Stomach (tissue), 9 donors: ENCODE data around the gene CRACR2A. TPM values are rescaled to one million over a fixed set of nuclear protein-coding genes. Genes with fewer than 3 reads are reported as not detected.

Experiments
- DNase-seq, 2 donors: peaks; one replicate each; pipeline versions ENCODE4 v3.0.0 to v3.0.0-alpha.2; 2013 to 2019
- H3K27ac ChIP-seq, 5 donors: fragments of 200-600 bp in 4 of 5; sonication (generic) in 4 of 5; one replicate each; pipeline ENCODE4 v1.5.1; 2013 to 2019; ENCODE audit warnings: mild to moderate bottlenecking in 1 of 5, moderate library complexity in 1 of 5
- H3K27me3 ChIP-seq, 3 donors: fragments of 200-600 bp; sonication (generic); one replicate each; pipeline ENCODE4 v1.5.1; 2017 to 2019; ENCODE audit warnings: mixed run types in 1 of 3
- H3K36me3 ChIP-seq, 4 donors: fragments of 200-600 bp; sonication (generic); 1 replicate in 3 of 4; 2 replicates in 1 of 4; pipeline ENCODE4 v1.5.1; 2016 to 2019
- H3K4me1 ChIP-seq, 4 donors: fragments of 200-600 bp; sonication (generic); one replicate each; pipeline ENCODE4 v1.5.1; 2016 to 2019
- H3K4me3 ChIP-seq, 4 donors: fragments of 200-600 bp; sonication (generic) in 3 of 4; one replicate each; pipeline ENCODE4 v1.5.1; 2016 to 2019; ENCODE audit warnings: mild to moderate bottlenecking in 1 of 4
- H3K9me3 ChIP-seq, 4 donors: fragments of 200-600 bp; sonication (generic); one replicate each; pipeline ENCODE4 v1.5.1; 2016 to 2019
- EP300 ChIP-seq: sonication (generic); formaldehyde crosslinking; IDR thresholded peaks from one replicate; pipeline ENCODE4 v1.6.1; 2017; ENCODE audit warnings: antibody characterized with exemption
- POLR2A ChIP-seq, 4 donors: fragments of 450-650 bp; IDR thresholded peaks; one replicate each; pipeline ENCODE4 v1.6.1; 2016; ENCODE audit warnings: antibody characterized with exemption in 4 of 4, control low read depth in 2 of 4, mild to moderate bottlenecking in 1 of 4, moderate library complexity in 1 of 4
- POLR2AphosphoS5 ChIP-seq, 3 donors: sonication (generic); formaldehyde crosslinking; IDR thresholded peaks; one replicate each; pipeline ENCODE4 v1.6.1; 2016; ENCODE audit warnings: antibody characterized with exemption in 3 of 3
- WGBS, 5 donors: extraction: QIAGEN DNeasy Blood & Tissue Kit in 3 of 5; methylation state at CpG; one replicate each; pipeline versions ENCODE4 v1.1.5 to v1.1.7; 2013 to 2018; 5-methylcytosine and 5-hydroxymethylcytosine counted together
- intact Hi-C: fragments of 100-400 bp; cut with DNase I; formaldehyde crosslinking; loops from one replicate; pipeline ENCODE4 v1.15.1; 2023; ENCODE audit warnings: low total_unique reads
- polyA plus RNA-seq, 3 donors: library from polyadenylated mRNA; stranded (reverse); fragments of 200-250 nt; gene quantifications; one replicate each; pipeline ENCODE4 v1.2.3, GENCODE V29; 2013
- total RNA-seq, 5 donors: library from RNA; depleted of rRNA; stranded (reverse); fragments of >200 nt; gene quantifications; one replicate each; pipeline versions ENCODE4 v1.1.0 to v1.2.3, GENCODE V29; 2014 to 2016
- TF ChIP-seq, protein P1 (sequence below), 7 experiments: fragments of 450-650 bp in 4 of 7; fragments of 200-600 bp in 3 of 7; sonication (generic) in 3 of 7; IDR thresholded peaks; one replicate each; pipeline ENCODE4 v1.5.1; 2016 to 2019; ENCODE audit warnings: antibody characterized with exemption in 7 of 7, control low read depth in 2 of 7, mild to moderate bottlenecking in 1 of 7
- donor health status: healthy with polysubstance abuse.
- donor health status: Bipolar disorder and iron deficiency.
- donor health status: healthy.

CRACR2A gene
- total and polyA plus RNA-seq, 8 donors, result 0.15 to 66.6 (median 3.1) TPM

DNA sequence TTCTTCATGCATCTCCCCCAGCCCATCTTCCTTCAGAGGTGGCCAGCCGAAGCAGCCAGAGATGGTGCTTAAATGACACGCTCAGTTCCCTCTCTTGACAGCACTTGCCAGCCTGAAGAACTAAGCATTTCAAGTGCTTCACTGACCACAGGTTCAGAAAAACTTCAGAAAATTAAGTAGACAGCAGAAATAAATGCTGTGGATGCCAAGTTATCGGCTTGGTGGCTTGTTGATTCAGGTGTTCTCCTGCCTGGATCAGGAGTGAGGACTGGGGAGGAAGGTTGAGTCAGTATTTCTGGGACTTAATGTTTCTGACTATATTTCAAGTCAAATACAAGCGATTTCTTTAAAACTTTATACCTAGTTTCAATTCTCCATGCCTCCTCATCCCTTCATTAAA is 58.2 kb downstream of the CRACR2A start:
- Histone ChIP-seq H3K9me3 (peaks cover 0 to 6% (median 0%) of the 10 kb centered on the region in 4 donors), H3K27me3 (no peaks in the 10 kb centered on the region), H3K4me3 (no peak overlapping the region), H3K36me3 (peaks cover 0 to 14% (median 7%) of the 10 kb centered on the region in 4 donors), H3K4me1 (no peaks in the 10 kb centered on the region), H3K27ac (no peak overlapping the region)
- intact Hi-C loops, result no loop called here
- no peak for DNase-seq
- 87 to 94% (median 90%) methylated on average over 4 of the region's 4 CpGs for WGBS, 5 donors
- TF ChIP-seq EP300 (no peak), POLR2A (IDR thresholded peaks at IDR 0.05) (no peak), POLR2AphosphoS5 (IDR thresholded peaks at IDR 0.05) (no peak)
- TF ChIP-seq, protein P1, sequence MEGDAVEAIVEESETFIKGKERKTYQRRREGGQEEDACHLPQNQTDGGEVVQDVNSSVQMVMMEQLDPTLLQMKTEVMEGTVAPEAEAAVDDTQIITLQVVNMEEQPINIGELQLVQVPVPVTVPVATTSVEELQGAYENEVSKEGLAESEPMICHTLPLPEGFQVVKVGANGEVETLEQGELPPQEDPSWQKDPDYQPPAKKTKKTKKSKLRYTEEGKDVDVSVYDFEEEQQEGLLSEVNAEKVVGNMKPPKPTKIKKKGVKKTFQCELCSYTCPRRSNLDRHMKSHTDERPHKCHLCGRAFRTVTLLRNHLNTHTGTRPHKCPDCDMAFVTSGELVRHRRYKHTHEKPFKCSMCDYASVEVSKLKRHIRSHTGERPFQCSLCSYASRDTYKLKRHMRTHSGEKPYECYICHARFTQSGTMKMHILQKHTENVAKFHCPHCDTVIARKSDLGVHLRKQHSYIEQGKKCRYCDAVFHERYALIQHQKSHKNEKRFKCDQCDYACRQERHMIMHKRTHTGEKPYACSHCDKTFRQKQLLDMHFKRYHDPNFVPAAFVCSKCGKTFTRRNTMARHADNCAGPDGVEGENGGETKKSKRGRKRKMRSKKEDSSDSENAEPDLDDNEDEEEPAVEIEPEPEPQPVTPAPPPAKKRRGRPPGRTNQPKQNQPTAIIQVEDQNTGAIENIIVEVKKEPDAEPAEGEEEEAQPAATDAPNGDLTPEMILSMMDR (IDR thresholded peaks at IDR 0.05), result no peak

DNA sequence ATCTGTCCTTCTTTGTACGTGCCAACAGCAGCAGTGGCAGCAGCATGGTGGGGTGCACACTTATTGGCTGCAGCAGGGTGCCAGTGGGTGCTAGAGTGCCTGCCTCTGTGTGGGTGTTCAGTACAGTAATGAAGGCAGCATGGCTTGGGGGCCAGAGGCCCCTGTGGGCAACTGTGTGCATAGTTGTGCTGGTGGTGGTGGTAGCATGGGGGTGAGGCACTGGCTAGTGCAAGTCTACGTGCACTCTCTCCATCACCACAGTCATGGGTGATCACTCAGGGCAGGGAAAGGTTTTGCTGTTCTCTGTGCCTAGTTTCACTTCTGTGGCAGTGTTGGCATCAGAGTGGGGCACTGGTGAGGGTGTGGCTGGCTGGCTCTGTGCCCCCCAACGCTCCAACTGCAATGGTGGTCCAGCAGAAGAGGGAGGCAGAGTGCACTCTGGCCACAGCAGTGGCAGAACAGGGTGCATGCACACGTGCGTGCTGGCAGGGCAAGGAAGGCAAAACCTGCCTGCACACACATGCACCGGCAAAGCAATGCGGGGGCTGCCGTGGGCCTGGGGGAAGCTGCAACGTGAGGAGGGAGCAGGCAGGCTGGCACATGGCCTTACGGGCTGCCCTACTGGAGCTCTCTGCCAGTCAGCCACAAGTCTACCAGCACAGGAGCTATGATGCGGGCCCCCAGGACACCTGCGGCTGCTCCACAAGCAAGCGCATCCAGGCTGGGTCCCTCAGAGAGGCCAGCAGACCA is 60.1 kb downstream of the CRACR2A start:
- H3K36me3 ChIP-seq, result peaks cover 0 to 14% (median 7%) of the 10 kb centered on the region in 4 donors
- H3K4me3 ChIP-seq, result no peak overlapping the region
- 86 to 93% (median 91%) methylated on average over 10 to 13 of the region's 13 CpGs for WGBS, 5 donors
- H3K9me3 ChIP-seq, result peaks cover 0 to 6% (median 0%) of the 10 kb centered on the region in 4 donors
- H3K27me3 ChIP-seq, result no peaks in the 10 kb centered on the region
- TF ChIP-seq POLR2AphosphoS5 (IDR thresholded peaks at IDR 0.05) (no peak), POLR2A (IDR thresholded peaks at IDR 0.05) (no peak), EP300 (no peak)
- TF ChIP-seq, protein P1 (IDR thresholded peaks at IDR 0.05), result no peak
- intact Hi-C loops, result no loop called here
- no peak for DNase-seq
- no peaks in the 10 kb centered on the region for H3K4me1 ChIP-seq
- H3K27ac ChIP-seq, result no peak overlapping the region

DNA sequence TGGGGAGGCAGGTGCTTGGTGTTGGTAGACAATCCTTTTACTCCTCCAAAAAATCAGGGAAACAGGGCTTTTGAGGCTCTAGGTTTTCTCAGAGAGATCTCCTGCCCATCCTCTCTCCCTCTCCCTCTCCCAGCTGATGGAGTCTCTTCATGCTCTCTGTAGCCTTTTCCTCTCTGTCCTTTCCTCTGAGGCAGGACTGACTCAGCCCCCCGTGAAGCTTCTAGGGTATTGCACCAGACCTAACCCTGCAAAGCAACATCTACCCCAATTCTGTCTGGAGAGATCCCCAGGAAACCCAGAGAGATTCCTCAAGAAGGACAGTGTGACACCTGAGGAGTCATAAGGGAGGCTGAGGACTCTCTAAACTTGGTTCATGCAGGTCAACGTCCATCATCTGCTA is 66.4 kb downstream of the CRACR2A start:
- no peak overlapping the region for H3K4me3 ChIP-seq
- no peaks in the 10 kb centered on the region for H3K27me3 ChIP-seq
- no peak overlapping the region for H3K27ac ChIP-seq
- H3K36me3 ChIP-seq, result no peaks in the 10 kb centered on the region
- TF ChIP-seq POLR2AphosphoS5 (IDR thresholded peaks at IDR 0.05) (no peak), POLR2A (IDR thresholded peaks at IDR 0.05) (no peak), EP300 (no peak)
- TF ChIP-seq, protein P1 (IDR thresholded peaks at IDR 0.05), result no peak
- intact Hi-C loops, result no loop called here
- peaks cover 0 to 6% (median 0%) of the 10 kb centered on the region in 4 donors for H3K9me3 ChIP-seq
- 63 to 95% (median 82%) methylated on average over 2 of the region's 2 CpGs for WGBS, 5 donors
- DNase-seq, result no peak
- peaks cover 0 to under 1% (median under 1%) of the 10 kb centered on the region in 4 donors for H3K4me1 ChIP-seq

DNA sequence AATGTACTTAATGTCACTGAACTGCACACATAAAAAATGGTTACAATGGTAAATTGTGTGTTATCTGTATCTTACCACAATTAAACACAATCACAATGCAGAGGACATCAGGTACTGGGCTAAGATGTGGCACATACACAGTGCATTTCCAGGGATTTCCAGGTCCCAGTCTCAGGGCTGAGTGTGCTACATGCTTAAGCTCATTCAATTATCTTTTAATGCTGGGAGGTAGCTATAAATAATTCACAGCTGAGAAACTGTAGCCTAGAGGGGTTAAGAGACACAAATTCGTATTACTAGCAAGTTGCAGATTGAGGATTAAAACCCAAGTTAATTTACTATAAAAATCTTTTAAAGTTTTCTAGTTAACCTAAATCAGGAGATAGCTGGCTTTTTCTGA is 67.1 kb downstream of the CRACR2A start:
- Histone ChIP-seq H3K4me1 (peaks cover 0 to 7% (median 2%) of the 10 kb centered on the region in 4 donors), H3K27ac (no peak overlapping the region), H3K27me3 (no peaks in the 10 kb centered on the region), H3K36me3 (no peaks in the 10 kb centered on the region), H3K9me3 (peaks cover 0 to 2% (median 0%) of the 10 kb centered on the region in 4 donors), H3K4me3 (no peak overlapping the region)
- no peak for DNase-seq
- 76 to 81% (median 77%) methylated on average over 1 of the region's 1 CpG for WGBS, 5 donors
- TF ChIP-seq, protein P1 (IDR thresholded peaks at IDR 0.05), result no peak
- TF ChIP-seq POLR2A (IDR thresholded peaks at IDR 0.05) (no peak), EP300 (no peak), POLR2AphosphoS5 (IDR thresholded peaks at IDR 0.05) (no peak)
- intact Hi-C loops, result no loop called here
